Endodermal cell (in vitro differentiated cells): ENCODE measurements around the gene SPEN. TPM values are rescaled to one million over a fixed set of nuclear protein-coding genes. Genes with fewer than 3 reads are reported as not detected.

Source experiments
- DNase-seq: peaks from one replicate; pipeline ENCODE4 v3.0.0-alpha.2; 2017
- H3K27ac ChIP-seq: 2 replicates; pipeline ENCODE4 v1.5.1; 2013; ENCODE audit warnings: mild to moderate bottlenecking, low read depth, low read length, moderate library complexity
- H3K27me3 ChIP-seq: 2 replicates; pipeline ENCODE4 v1.6.1; 2013; ENCODE audit warnings: mild to moderate bottlenecking, low read length, moderate library complexity; ENCODE audit not compliant: insufficient read depth, control insufficient read depth, poor library complexity, severe bottlenecking
- H3K36me3 ChIP-seq: 2 replicates; pipeline ENCODE4 v1.7.0; 2013; ENCODE audit warnings: mild to moderate bottlenecking, low read length, moderate library complexity; ENCODE audit not compliant: control insufficient read depth, insufficient read depth
- H3K4me1 ChIP-seq: one replicate; pipeline ENCODE4 v1.7.0; 2013; ENCODE audit warnings: low read length; ENCODE audit not compliant: control insufficient read depth, insufficient read depth
- H3K4me3 ChIP-seq: 2 replicates; pipeline ENCODE4 v1.5.1; 2013; ENCODE audit warnings: mild to moderate bottlenecking, low read length, moderate library complexity
- H3K9ac ChIP-seq: 2 replicates; pipeline ENCODE4 v1.6.1; 2013; ENCODE audit warnings: mild to moderate bottlenecking, low read length, moderate library complexity; ENCODE audit not compliant: poor library complexity, severe bottlenecking; ENCODE audit errors: extremely low read depth
- H3K9me3 ChIP-seq: 2 replicates; pipeline ENCODE4 v1.6.1; 2013; ENCODE audit warnings: mild to moderate bottlenecking, low read length, moderate library complexity; ENCODE audit not compliant: control insufficient read depth
- H3K27ac Mint-ChIP-seq: 2 replicates; pipeline ENCODE4 v1.8.0; 2020; ENCODE audit warnings: mixed read lengths
- H3K27me3 Mint-ChIP-seq: 2 replicates; pipeline ENCODE4 v1.8.0; 2021; ENCODE audit warnings: mild to moderate bottlenecking, mixed read lengths; ENCODE audit not compliant: insufficient read depth
- H3K36me3 Mint-ChIP-seq: 2 replicates; pipeline ENCODE4 v1.8.0; 2020; ENCODE audit warnings: low read depth, mixed read lengths
- H3K4me1 Mint-ChIP-seq: 2 replicates; pipeline ENCODE4 v1.8.0; 2020; ENCODE audit warnings: mixed read lengths
- H3K4me3 Mint-ChIP-seq: 2 replicates; pipeline ENCODE4 v1.8.0; 2020; ENCODE audit warnings: mild to moderate bottlenecking, moderate library complexity, mixed read lengths
- H3K9me3 Mint-ChIP-seq: 2 replicates; pipeline ENCODE4 v1.8.0; 2020; ENCODE audit warnings: mild to moderate bottlenecking, mixed read lengths
- CTCF ChIP-seq: fragments of 200-600 bp; sonication (generic); conservative IDR thresholded peaks from 2 replicates; pipeline ENCODE4 v1.5.0; 2021; ENCODE audit warnings: antibody characterized with exemption, mild to moderate bottlenecking
- WGBS, 2 experiments: methylation state at CpG; one replicate each; pipeline versions ENCODE4 v1.1.5 to v1.1.7; 2013; ENCODE audit warnings: missing lambda C conversion rate in 2 of 2, mixed read lengths in 1 of 2; ENCODE audit not compliant: insufficient coverage in 1 of 2, insufficient read length in 1 of 2; 5-methylcytosine and 5-hydroxymethylcytosine counted together
- total RNA-seq, 2 donors: library from RNA; stranded (reverse); fragmentation: NEBNext Ultra II Directional in 1 of 2; extraction: Animal tissue kit (Norgen Biotek cat#: 25700) in 1 of 2; gene quantifications; 2 replicates in 1 of 2; 3 replicates in 1 of 2; pipeline ENCODE4 v1.2.1, GENCODE V29; 2021

Gene SPEN
- total RNA-seq, 2 donors from 2014 or later: 61.5 to 71.9 TPM

GRCh38 chr1:15988856-15989736 lies 141.6 kb downstream of the SPEN start:
- Histone ChIP-seq H3K27me3 (no peaks in the 10 kb centered on the region), H3K9me3 (no peaks in the 10 kb centered on the region), H3K4me1 (no peaks in the 10 kb centered on the region), H3K27ac (no peak overlapping the region), H3K9ac (no peak overlapping the region), H3K36me3 (no peaks in the 10 kb centered on the region), H3K4me3 (no peak overlapping the region)
- Mint-ChIP-seq H3K4me1 (no peaks in the 10 kb centered on the region), H3K4me3 (no peak overlapping the region), H3K36me3 (no peaks in the 10 kb centered on the region), H3K27me3 (peaks cover 8% of the 10 kb centered on the region), H3K27ac (no peak overlapping the region), H3K9me3 (no peaks in the 10 kb centered on the region)
- DNase-seq: no peak
- no peak for TF ChIP-seq CTCF
- WGBS, 2 experiments: 91% methylated on average over 7 to 13 of the region's 13 CpGs

GRCh38 chr1:15989776-15990175 lies 142.3 kb downstream of the SPEN start:
- Histone ChIP-seq H3K9me3 (no peaks in the 10 kb centered on the region), H3K4me1 (no peaks in the 10 kb centered on the region), H3K27ac (no peak overlapping the region), H3K27me3 (no peaks in the 10 kb centered on the region), H3K4me3 (no peak overlapping the region), H3K9ac (no peak overlapping the region), H3K36me3 (no peaks in the 10 kb centered on the region)
- peaks cover 5% of the 10 kb centered on the region for H3K27me3 Mint-ChIP-seq
- TF ChIP-seq CTCF: no peak
- no peaks in the 10 kb centered on the region for H3K36me3 Mint-ChIP-seq
- DNase-seq: no peak
- no peaks in the 10 kb centered on the region for H3K9me3 Mint-ChIP-seq
- no peak overlapping the region for H3K4me3 Mint-ChIP-seq
- no peaks in the 10 kb centered on the region for H3K4me1 Mint-ChIP-seq
- 90 to 91% methylated on average over 8 to 9 of the region's 9 CpGs for WGBS, 2 experiments
- no peak overlapping the region for H3K27ac Mint-ChIP-seq

Other genes starting within 250 kb of the SPEN start
- 10 to 100 TPM; 36.0 to 37.6 TPM for gene DDI2, start 230.2 kb upstream of the SPEN start, total RNA-seq
- gene PLEKHM2, start 163.4 kb upstream of the SPEN start, total RNA-seq: 10 to 100 TPM; 46.9 to 50.4 TPM
- 1 to 10 TPM; 1.8 to 3.5 TPM for gene SLC25A34, start 111.4 kb upstream of the SPEN start, total RNA-seq
- gene TMEM82, start 105.2 kb upstream of the SPEN start, total RNA-seq: 1 to 10 TPM in 1 of 2 donors, under 1 TPM in 1; 0.46 to 3.2 TPM
- 10 to 100 TPM; 58.4 to 60.6 TPM for gene FBLIM1, start 88.9 kb upstream of the SPEN start, total RNA-seq
- gene UQCRHL, start 40.1 kb upstream of the SPEN start, total RNA-seq: 1 to 10 TPM; 1.6 to 3.7 TPM
- 10 to 100 TPM; 28.0 to 31.7 TPM for gene ZBTB17, start 128.4 kb downstream of the SPEN start, total RNA-seq
- 1 to 10 TPM in 1 of 2 donors, under 1 TPM in 1; 0.97 to 1.3 TPM for gene SRARP, start 156.5 kb downstream of the SPEN start, total RNA-seq
- under 1 TPM in 1 of 2 donors, not detected in 1; 0.15 TPM for gene HSPB7, start 170.3 kb downstream of the SPEN start, total RNA-seq
- 1 to 10 TPM; 3.2 to 3.5 TPM for gene CLCNKA, start 174.3 kb downstream of the SPEN start, total RNA-seq
- 1 to 10 TPM; 3.6 to 3.7 TPM for gene CLCNKB, start 196.1 kb downstream of the SPEN start, total RNA-seq
- gene FAM131C, start 225.9 kb downstream of the SPEN start, total RNA-seq: 1 to 10 TPM in 1 of 2 donors, under 1 TPM in 1; 0.66 to 2.5 TPM